Measurements from ENCODE around the gene HIPK2. TPM values are rescaled to one million over a fixed set of nuclear protein-coding genes. Genes with fewer than 3 reads are reported as not detected.

Gene HIPK2
- polyA plus RNA-seq, 3 donors: 1.6 to 12.1 (median 3.0) TPM

GRCh38 chr7:139563856-139564255 is 213.9 kb downstream of the HIPK2 start:
- Histone ChIP-seq H3K4me2 (replicated peaks; ENCODE audit: extremely low read depth, low read length, poor library complexity, severe bottlenecking) (no peak overlapping the region), H3K27ac (ENCODE audit: low read depth in 1 of 2, low read length in 2 of 2) (no peak overlapping the region), H4K20me1 (ENCODE audit: insufficient read depth, low read length) (peaks cover 7% of the 10 kb centered on the region), H2AFZ (ENCODE audit: insufficient read depth, low read depth, low read length, poor library complexity, severe bottlenecking) (no peak overlapping the region), H3K9ac (ENCODE audit: insufficient read depth, low read length, poor library complexity, severe bottlenecking) (no peak overlapping the region), H3K79me2 (ENCODE audit: insufficient read depth, low read length) (no peaks in the 10 kb centered on the region), H3K9me3 (replicated peaks in 1 of 2; ENCODE audit: control insufficient read depth in 1 of 2, insufficient read depth in 1 of 2, low read length in 2 of 2) (no peaks in the 10 kb centered on the region), H3K4me3 (replicated peaks in 1 of 3; ENCODE audit: low read depth in 2 of 3, low read length in 3 of 3) (no peak overlapping the region), H3K27me3 (ENCODE audit: control insufficient read depth in 2 of 2, insufficient read depth in 2 of 2, low read length in 2 of 2) (no peaks in the 10 kb centered on the region), H3K4me1 (ENCODE audit: control insufficient read depth in 1 of 2, insufficient read depth in 2 of 2, low read length in 2 of 2) (peaks cover 5 to 14% of the 10 kb centered on the region in 2 donors), H3K36me3 (replicated peaks in 1 of 2; ENCODE audit: control insufficient read depth in 1 of 2, insufficient read depth in 2 of 2, low read length in 2 of 2) (peaks cover 10 to 32% of the 10 kb centered on the region in 2 donors)
- Mint-ChIP-seq H3K36me3 (peaks cover 30 to 62% of the 10 kb centered on the region in 2 donors), H3K4me3 (no peak overlapping the region), H3K4me1 (peaks cover 26% of the 10 kb centered on the region), H3K27me3 (ENCODE audit: low read depth in 3 of 3) (peaks cover 0 to 2% (median 1%) of the 10 kb centered on the region in 3 donors), H3K27ac (no peak overlapping the region), H3K9me3 (peaks cover 0 to 8% (median 3%) of the 10 kb centered on the region in 7 donors)
- intact Hi-C loops (cut with micrococcal nuclease): no loop called here
- 100% methylated on average over 2 of the region's 5 CpGs for WGBS (ENCODE audit: insufficient coverage)
- DNase-seq: no peak
- no peak for TF ChIP-seq CTCF (IDR thresholded peaks at IDR 0.05)

GRCh38 chr7:139562961-139563565 is 214.7 kb downstream of the HIPK2 start:
- no peak overlapping the region for H3K4me3 Mint-ChIP-seq
- peak overlapping the region in 3 of 7 donors; percentile 19 to 55 (median 38) for H3K27ac Mint-ChIP-seq
- Histone ChIP-seq H2AFZ (ENCODE audit: insufficient read depth, low read depth, low read length, poor library complexity, severe bottlenecking) (no peak overlapping the region), H3K27me3 (ENCODE audit: control insufficient read depth in 2 of 2, insufficient read depth in 2 of 2, low read length in 2 of 2) (no peaks in the 10 kb centered on the region), H4K20me1 (ENCODE audit: insufficient read depth, low read length) (peaks cover 7% of the 10 kb centered on the region), H3K4me3 (replicated peaks in 1 of 3; ENCODE audit: low read depth in 2 of 3, low read length in 3 of 3) (no peak overlapping the region), H3K27ac (ENCODE audit: low read depth in 1 of 2, low read length in 2 of 2) (no peak overlapping the region), H3K4me2 (replicated peaks; ENCODE audit: extremely low read depth, low read length, poor library complexity, severe bottlenecking) (no peak overlapping the region), H3K79me2 (ENCODE audit: insufficient read depth, low read length) (no peaks in the 10 kb centered on the region), H3K9ac (ENCODE audit: insufficient read depth, low read length, poor library complexity, severe bottlenecking) (no peak overlapping the region), H3K4me1 (ENCODE audit: control insufficient read depth in 1 of 2, insufficient read depth in 2 of 2, low read length in 2 of 2) (peaks cover 5 to 14% of the 10 kb centered on the region in 2 donors), H3K9me3 (replicated peaks in 1 of 2; ENCODE audit: control insufficient read depth in 1 of 2, insufficient read depth in 1 of 2, low read length in 2 of 2) (no peaks in the 10 kb centered on the region), H3K36me3 (replicated peaks in 1 of 2; ENCODE audit: control insufficient read depth in 1 of 2, insufficient read depth in 2 of 2, low read length in 2 of 2) (peaks cover 9 to 24% of the 10 kb centered on the region in 2 donors)
- peaks cover 23 to 54% of the 10 kb centered on the region in 2 donors for H3K36me3 Mint-ChIP-seq
- DNase-seq: peak; percentile 9 to 21 (median 10)
- peaks cover 26% of the 10 kb centered on the region for H3K4me1 Mint-ChIP-seq
- H3K27me3 Mint-ChIP-seq (ENCODE audit: low read depth in 3 of 3): peaks cover 0 to 2% (median 1%) of the 10 kb centered on the region in 3 donors
- peaks cover 0 to 8% (median 3%) of the 10 kb centered on the region in 7 donors for H3K9me3 Mint-ChIP-seq
- intact Hi-C loops (cut with micrococcal nuclease): no loop called here
- no peak for TF ChIP-seq CTCF (IDR thresholded peaks at IDR 0.05)
- 50% methylated on average over 3 of the region's 13 CpGs for WGBS (ENCODE audit: insufficient coverage)

Measured in CD14-positive monocyte (primary cell).